ENCODE data around the gene LCOR.
"Not testable (repeated sequence)": the region's sequence is repeated elsewhere in the genome, so short reads cannot be mapped to it uniquely, and the experiment has no call there.

The LCOR gene

DNA sequence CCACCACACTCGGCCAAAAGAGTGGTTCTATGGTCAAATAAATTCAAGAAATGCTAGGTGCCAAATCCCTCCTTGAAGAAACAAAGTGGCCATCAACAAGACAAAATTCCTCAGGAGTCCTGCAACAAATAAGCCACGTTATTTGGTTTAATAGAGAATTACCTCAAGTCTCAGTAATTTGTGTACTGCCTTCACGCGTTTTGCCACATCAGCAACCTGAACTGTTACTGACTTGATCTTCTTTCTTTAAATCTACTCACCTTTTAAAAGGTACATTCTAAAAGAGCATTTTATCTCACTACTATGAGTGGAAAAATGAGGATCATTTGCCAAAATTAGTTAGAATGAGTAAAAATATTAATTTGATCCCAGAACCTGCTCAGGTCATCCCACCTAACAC is 34.6 kb upstream of the LCOR start:
- no peaks in the 10 kb centered on the region for H3K9me3 ChIP-seq
- H3K36me3 ChIP-seq, result no peaks in the 10 kb centered on the region
- H3K27ac ChIP-seq, result no peak overlapping the region
- H3K4me3 ChIP-seq (ENCODE audit: low read depth in 1 of 2, low read length in 1 of 2), result no peak overlapping the region
- H3K4me1 ChIP-seq (ENCODE audit: control insufficient read depth in 1 of 2, insufficient read depth in 1 of 2, low read depth in 1 of 2, low read length in 1 of 2), result no peaks in the 10 kb centered on the region
- TF ChIP-seq, protein P1, sequence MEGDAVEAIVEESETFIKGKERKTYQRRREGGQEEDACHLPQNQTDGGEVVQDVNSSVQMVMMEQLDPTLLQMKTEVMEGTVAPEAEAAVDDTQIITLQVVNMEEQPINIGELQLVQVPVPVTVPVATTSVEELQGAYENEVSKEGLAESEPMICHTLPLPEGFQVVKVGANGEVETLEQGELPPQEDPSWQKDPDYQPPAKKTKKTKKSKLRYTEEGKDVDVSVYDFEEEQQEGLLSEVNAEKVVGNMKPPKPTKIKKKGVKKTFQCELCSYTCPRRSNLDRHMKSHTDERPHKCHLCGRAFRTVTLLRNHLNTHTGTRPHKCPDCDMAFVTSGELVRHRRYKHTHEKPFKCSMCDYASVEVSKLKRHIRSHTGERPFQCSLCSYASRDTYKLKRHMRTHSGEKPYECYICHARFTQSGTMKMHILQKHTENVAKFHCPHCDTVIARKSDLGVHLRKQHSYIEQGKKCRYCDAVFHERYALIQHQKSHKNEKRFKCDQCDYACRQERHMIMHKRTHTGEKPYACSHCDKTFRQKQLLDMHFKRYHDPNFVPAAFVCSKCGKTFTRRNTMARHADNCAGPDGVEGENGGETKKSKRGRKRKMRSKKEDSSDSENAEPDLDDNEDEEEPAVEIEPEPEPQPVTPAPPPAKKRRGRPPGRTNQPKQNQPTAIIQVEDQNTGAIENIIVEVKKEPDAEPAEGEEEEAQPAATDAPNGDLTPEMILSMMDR (IDR thresholded peaks at IDR 0.05), result no peak
- no peaks in the 10 kb centered on the region for H3K27me3 ChIP-seq

DNA sequence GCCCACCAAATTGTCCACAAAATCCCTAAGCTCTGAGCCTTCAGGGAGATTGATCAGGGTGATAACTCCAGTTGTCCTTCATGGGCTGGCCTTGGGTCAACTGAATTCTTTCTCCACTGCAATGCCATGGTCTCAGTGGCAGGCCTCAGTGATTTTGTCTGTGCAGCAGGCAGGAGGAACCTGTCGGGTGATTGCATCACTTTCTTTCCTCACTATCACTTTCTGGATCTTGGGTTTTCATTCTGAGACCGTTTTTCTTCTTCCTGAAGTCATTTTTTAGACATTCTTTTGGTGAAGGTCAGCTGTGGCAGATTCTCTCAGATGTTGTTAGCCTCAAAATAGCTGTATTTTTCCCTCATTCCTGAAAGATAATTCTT is 28.8 kb upstream of the LCOR start:
- Histone ChIP-seq H3K27ac (no peak overlapping the region), H3K9me3 (no peaks in the 10 kb centered on the region), H3K4me3 (ENCODE audit: low read depth in 1 of 2, low read length in 1 of 2) (no peak overlapping the region), H3K27me3 (no peaks in the 10 kb centered on the region), H3K36me3 (no peaks in the 10 kb centered on the region), H3K4me1 (ENCODE audit: control insufficient read depth in 1 of 2, insufficient read depth in 1 of 2, low read depth in 1 of 2, low read length in 1 of 2) (no peaks in the 10 kb centered on the region)
- TF ChIP-seq, protein P1 (IDR thresholded peaks at IDR 0.05), result no peak

DNA sequence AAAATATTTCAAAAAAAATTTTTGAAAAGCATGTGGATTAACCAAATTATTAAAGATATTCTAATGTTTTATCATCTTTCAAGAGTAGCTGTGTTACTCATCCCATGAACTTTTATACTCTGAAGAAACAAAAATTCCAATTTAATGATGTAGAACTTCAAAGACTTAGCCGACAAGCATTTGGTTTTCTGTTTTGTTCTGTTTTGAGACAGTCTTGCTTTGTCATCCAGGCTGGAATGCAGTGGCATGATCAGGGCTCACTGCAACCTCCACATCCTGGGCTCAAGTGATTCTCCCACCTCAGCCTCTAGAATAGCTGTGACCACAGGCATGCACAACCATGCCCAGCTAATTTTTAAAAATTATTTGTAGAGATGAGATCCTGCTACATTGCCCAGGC is 17.8 kb upstream of the LCOR start:
- TF ChIP-seq, protein P1 (IDR thresholded peaks at IDR 0.05), result no peak
- H3K4me3 ChIP-seq (ENCODE audit: low read depth in 1 of 2, low read length in 1 of 2), result no peak overlapping the region

DNA sequence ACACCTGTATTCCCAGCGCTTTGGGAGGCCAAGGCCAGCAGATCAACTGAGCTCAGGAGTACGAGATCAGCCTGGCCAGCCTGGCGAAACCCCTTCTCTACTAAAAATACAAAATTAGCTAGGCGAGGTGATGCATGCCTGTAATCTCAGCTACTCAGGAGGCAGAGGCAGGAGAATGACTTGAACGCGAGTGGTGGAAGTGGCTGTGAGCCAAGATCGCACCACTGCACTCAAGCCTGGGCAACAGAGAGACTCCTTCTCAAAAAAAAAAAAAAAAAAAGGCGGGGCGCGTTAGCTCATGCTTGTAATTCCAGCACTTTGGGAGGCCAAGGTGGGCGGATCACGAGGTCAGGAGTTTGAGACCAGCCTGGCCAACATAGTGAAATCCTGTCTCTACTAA is 13.1 kb upstream of the LCOR start:
- H3K36me3 ChIP-seq; H3K27me3 ChIP-seq; H3K9me3 ChIP-seq; H3K27ac ChIP-seq; H3K4me1 ChIP-seq (ENCODE audit: control insufficient read depth in 1 of 2, insufficient read depth in 1 of 2, low read depth in 1 of 2, low read length in 1 of 2); H3K4me3 ChIP-seq (ENCODE audit: low read depth in 1 of 2, low read length in 1 of 2): not testable (repeated sequence)

More for the DNA sequence above, 17.8 kb upstream of the LCOR start:
- H3K27me3 ChIP-seq, result peaks cover 10% of the 10 kb centered on the region
- H3K9me3 ChIP-seq, result no peaks in the 10 kb centered on the region
- H3K4me1 ChIP-seq (ENCODE audit: control insufficient read depth in 1 of 2, insufficient read depth in 1 of 2, low read depth in 1 of 2, low read length in 1 of 2), result no peaks in the 10 kb centered on the region
- no peaks in the 10 kb centered on the region for H3K36me3 ChIP-seq
- no peak overlapping the region for H3K27ac ChIP-seq

DNA sequence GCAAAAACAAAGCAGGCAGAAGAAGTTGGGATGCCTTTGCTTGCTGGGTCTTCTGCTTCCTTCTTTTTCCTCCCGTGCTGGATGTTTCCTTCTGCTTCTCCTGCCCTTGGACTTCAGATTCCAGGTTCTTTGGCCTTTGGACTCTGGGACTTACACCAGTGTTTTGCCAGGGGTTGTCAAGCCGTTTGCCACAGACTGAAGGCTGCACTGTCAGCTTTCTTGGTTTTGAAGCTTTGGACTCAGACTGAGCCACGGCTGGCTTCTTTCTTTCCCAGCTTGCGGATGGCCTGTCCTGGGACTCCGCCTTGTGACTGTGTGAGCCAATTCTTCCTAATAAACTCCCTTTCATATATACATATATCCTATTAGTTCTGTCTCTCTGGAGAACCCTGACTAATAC is 11.3 kb upstream of the LCOR start:
- TF ChIP-seq, protein P1 (IDR thresholded peaks at IDR 0.05), result no peak
- Histone ChIP-seq H3K27me3 (no peaks in the 10 kb centered on the region), H3K9me3 (no peaks in the 10 kb centered on the region), H3K36me3 (no peaks in the 10 kb centered on the region), H3K4me1 (ENCODE audit: control insufficient read depth in 1 of 2, insufficient read depth in 1 of 2, low read depth in 1 of 2, low read length in 1 of 2) (no peaks in the 10 kb centered on the region), H3K4me3 (ENCODE audit: low read depth in 1 of 2, low read length in 1 of 2) (no peak overlapping the region), H3K27ac (no peak overlapping the region)

DNA sequence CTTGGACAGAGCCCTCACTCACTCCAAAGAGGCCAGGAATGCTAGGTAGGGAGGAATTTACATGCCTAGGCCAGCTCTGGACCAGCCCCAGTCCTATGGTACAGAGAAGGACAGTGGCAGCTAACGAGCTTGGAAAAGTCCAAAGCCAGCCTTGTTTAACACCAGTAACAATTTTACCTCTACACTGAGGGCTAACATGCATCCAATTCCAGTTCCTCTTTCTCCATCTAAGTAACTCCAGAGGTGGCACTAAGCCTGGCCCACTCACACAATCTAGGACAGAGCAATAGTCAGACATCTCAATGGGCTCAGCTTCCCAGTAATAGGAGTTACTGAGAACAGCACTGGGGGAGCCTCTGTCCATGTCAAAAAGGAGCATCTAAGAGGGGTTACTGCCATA is 5.7 kb upstream of the LCOR start:
- TF ChIP-seq, protein P1 (IDR thresholded peaks at IDR 0.05), result no peak

More for the DNA sequence above, 5.7 kb upstream of the LCOR start:
- Histone ChIP-seq H3K36me3 (no peaks in the 10 kb centered on the region), H3K27me3 (no peaks in the 10 kb centered on the region), H3K27ac (no peak overlapping the region), H3K9me3 (no peaks in the 10 kb centered on the region), H3K4me3 (ENCODE audit: low read depth in 1 of 2, low read length in 1 of 2) (no peak overlapping the region), H3K4me1 (ENCODE audit: control insufficient read depth in 1 of 2, insufficient read depth in 1 of 2, low read depth in 1 of 2, low read length in 1 of 2) (peaks cover 11 to 14% of the 10 kb centered on the region in 2 experiments)
